Activated naive CD4-positive, alpha-beta T cell treated with anti-CD3 and anti-CD28 coated beads, Interleukin-2, amount 50 U/mL, for 24 hours (primary cell): ENCODE data around the gene ACER3.

Experiments
- H3K27ac Mint-ChIP-seq: one replicate; pipeline ENCODE4 v1.8.0; 2021; ENCODE audit warnings: mild to moderate bottlenecking, mixed read lengths
- H3K27me3 Mint-ChIP-seq: one replicate; pipeline ENCODE4 v1.8.0; 2021; ENCODE audit warnings: mixed read lengths
- H3K36me3 Mint-ChIP-seq: one replicate; pipeline ENCODE4 v1.8.0; 2021; ENCODE audit warnings: mixed read lengths
- H3K4me1 Mint-ChIP-seq: one replicate; pipeline ENCODE4 v1.8.0; 2021; ENCODE audit warnings: mixed read lengths
- H3K4me3 Mint-ChIP-seq: one replicate; pipeline ENCODE4 v1.8.0; 2021; ENCODE audit warnings: mild to moderate bottlenecking, mixed read lengths
- H3K9me3 Mint-ChIP-seq: one replicate; pipeline ENCODE4 v1.8.0; 2021; ENCODE audit warnings: mixed read lengths

Gene ACER3

GRCh38 chr11:77019976-77020595 is 159.4 kb downstream of the ACER3 start:
- Mint-ChIP-seq H3K27ac (no peak overlapping the region), H3K9me3 (no peaks in the 10 kb centered on the region), H3K4me3 (no peak overlapping the region), H3K36me3 (peaks cover 2% of the 10 kb centered on the region), H3K4me1 (no peaks in the 10 kb centered on the region), H3K27me3 (no peaks in the 10 kb centered on the region)

- H3K27me3 Mint-ChIP-seq = no peaks in the 10 kb centered on the region
- no peak overlapping the region for H3K27ac Mint-ChIP-seq
- peaks cover 2% of the 10 kb centered on the region for H3K36me3 Mint-ChIP-seq
- no peaks in the 10 kb centered on the region for H3K9me3 Mint-ChIP-seq
- H3K4me3 Mint-ChIP-seq = no peak overlapping the region
- no peaks in the 10 kb centered on the region for H3K4me1 Mint-ChIP-seq
Measured at GRCh38 chr11:77020734-77021133, 160.0 kb downstream of the ACER3 start.

GRCh38 chr11:77024745-77025144 is 164.0 kb downstream of the ACER3 start:
- Mint-ChIP-seq H3K4me1 (no peaks in the 10 kb centered on the region), H3K4me3 (no peak overlapping the region), H3K27me3 (peaks cover 8% of the 10 kb centered on the region), H3K9me3 (no peaks in the 10 kb centered on the region), H3K36me3 (no peaks in the 10 kb centered on the region), H3K27ac (no peak overlapping the region)

GRCh38 chr11:77026221-77026620 is 165.5 kb downstream of the ACER3 start:
- Mint-ChIP-seq H3K27me3 (peaks cover 13% of the 10 kb centered on the region), H3K4me3 (no peak overlapping the region), H3K36me3 (no peaks in the 10 kb centered on the region), H3K27ac (no peak overlapping the region), H3K4me1 (no peaks in the 10 kb centered on the region), H3K9me3 (no peaks in the 10 kb centered on the region)

GRCh38 chr11:77026743-77027142 is 166.0 kb downstream of the ACER3 start:
- no peaks in the 10 kb centered on the region for H3K4me1 Mint-ChIP-seq
- H3K27me3 Mint-ChIP-seq = peaks cover 15% of the 10 kb centered on the region
- no peak overlapping the region for H3K27ac Mint-ChIP-seq
- H3K9me3 Mint-ChIP-seq = no peaks in the 10 kb centered on the region
- no peak overlapping the region for H3K4me3 Mint-ChIP-seq
- no peaks in the 10 kb centered on the region for H3K36me3 Mint-ChIP-seq

GRCh38 chr11:77027275-77027674 is 166.6 kb downstream of the ACER3 start:
- no peak overlapping the region for H3K4me3 Mint-ChIP-seq
- H3K36me3 Mint-ChIP-seq = no peaks in the 10 kb centered on the region
- H3K4me1 Mint-ChIP-seq = no peaks in the 10 kb centered on the region
- no peaks in the 10 kb centered on the region for H3K9me3 Mint-ChIP-seq
- H3K27me3 Mint-ChIP-seq = peaks cover 15% of the 10 kb centered on the region
- no peak overlapping the region for H3K27ac Mint-ChIP-seq

GRCh38 chr11:77029829-77030228 is 169.1 kb downstream of the ACER3 start:
- Mint-ChIP-seq H3K27ac (no peak overlapping the region), H3K4me1 (no peaks in the 10 kb centered on the region), H3K27me3 (peaks cover 15% of the 10 kb centered on the region), H3K36me3 (no peaks in the 10 kb centered on the region), H3K9me3 (no peaks in the 10 kb centered on the region), H3K4me3 (no peak overlapping the region)

GRCh38 chr11:77030834-77031414 is 170.2 kb downstream of the ACER3 start:
- Mint-ChIP-seq H3K4me1 (no peaks in the 10 kb centered on the region), H3K36me3 (no peaks in the 10 kb centered on the region)

GRCh38 chr11:77031599-77031998 is 170.9 kb downstream of the ACER3 start:
- H3K27me3 Mint-ChIP-seq = peaks cover 19% of the 10 kb centered on the region
- H3K36me3 Mint-ChIP-seq = no peaks in the 10 kb centered on the region
- H3K4me1 Mint-ChIP-seq = no peaks in the 10 kb centered on the region
- no peak overlapping the region for H3K4me3 Mint-ChIP-seq
- no peak overlapping the region for H3K27ac Mint-ChIP-seq
- no peaks in the 10 kb centered on the region for H3K9me3 Mint-ChIP-seq

More at GRCh38 chr11:77030834-77031414, 170.2 kb downstream of the ACER3 start:
- Mint-ChIP-seq H3K9me3 (no peaks in the 10 kb centered on the region), H3K4me3 (no peak overlapping the region), H3K27ac (no peak overlapping the region), H3K27me3 (peaks cover 15% of the 10 kb centered on the region)

- no peak overlapping the region for H3K27ac Mint-ChIP-seq
- H3K27me3 Mint-ChIP-seq = peaks cover 29% of the 10 kb centered on the region
- H3K4me1 Mint-ChIP-seq = no peaks in the 10 kb centered on the region
- no peaks in the 10 kb centered on the region for H3K9me3 Mint-ChIP-seq
- H3K36me3 Mint-ChIP-seq = no peaks in the 10 kb centered on the region
- H3K4me3 Mint-ChIP-seq = no peak overlapping the region
Measured at GRCh38 chr11:77035039-77035438, 174.3 kb downstream of the ACER3 start.

GRCh38 chr11:77035580-77035979 is 174.9 kb downstream of the ACER3 start:
- Mint-ChIP-seq H3K27me3 (peaks cover 25% of the 10 kb centered on the region), H3K4me3 (no peak overlapping the region), H3K4me1 (no peaks in the 10 kb centered on the region), H3K9me3 (no peaks in the 10 kb centered on the region), H3K27ac (no peak overlapping the region), H3K36me3 (no peaks in the 10 kb centered on the region)

- H3K27me3 Mint-ChIP-seq = peaks cover 29% of the 10 kb centered on the region
- H3K4me3 Mint-ChIP-seq = no peak overlapping the region
- no peaks in the 10 kb centered on the region for H3K36me3 Mint-ChIP-seq
Measured at GRCh38 chr11:77036398-77036797, 175.7 kb downstream of the ACER3 start.

GRCh38 chr11:77037057-77037456 is 176.3 kb downstream of the ACER3 start:
- no peaks in the 10 kb centered on the region for H3K9me3 Mint-ChIP-seq
- peaks cover 28% of the 10 kb centered on the region for H3K27me3 Mint-ChIP-seq
- no peaks in the 10 kb centered on the region for H3K4me1 Mint-ChIP-seq
- no peak overlapping the region for H3K27ac Mint-ChIP-seq
- H3K4me3 Mint-ChIP-seq = no peak overlapping the region
- no peaks in the 10 kb centered on the region for H3K36me3 Mint-ChIP-seq

More at GRCh38 chr11:77036398-77036797, 175.7 kb downstream of the ACER3 start:
- Mint-ChIP-seq H3K27ac (no peak overlapping the region), H3K4me1 (no peaks in the 10 kb centered on the region), H3K9me3 (no peaks in the 10 kb centered on the region)

GRCh38 chr11:77038029-77038824 is 177.5 kb downstream of the ACER3 start:
- H3K4me1 Mint-ChIP-seq = no peaks in the 10 kb centered on the region
- no peak overlapping the region for H3K4me3 Mint-ChIP-seq
- no peaks in the 10 kb centered on the region for H3K9me3 Mint-ChIP-seq
- no peak overlapping the region for H3K27ac Mint-ChIP-seq
- no peaks in the 10 kb centered on the region for H3K36me3 Mint-ChIP-seq
- H3K27me3 Mint-ChIP-seq = peaks cover 31% of the 10 kb centered on the region

- no peaks in the 10 kb centered on the region for H3K36me3 Mint-ChIP-seq
- peaks cover 31% of the 10 kb centered on the region for H3K27me3 Mint-ChIP-seq
- H3K4me1 Mint-ChIP-seq = no peaks in the 10 kb centered on the region
- H3K9me3 Mint-ChIP-seq = no peaks in the 10 kb centered on the region
- peak overlapping the region; percentile 1 for H3K4me3 Mint-ChIP-seq
- H3K27ac Mint-ChIP-seq = no peak overlapping the region
Measured at GRCh38 chr11:77038825-77039326, 178.2 kb downstream of the ACER3 start.
